H1 (cell line): ENCODE data around the gene PLEKHG5. TPM values are rescaled to one million over a fixed set of nuclear protein-coding genes. Genes with fewer than 3 reads are reported as not detected.

Source experiments
- ASH2L ChIP-seq: fragments of 200-600, 300-600 bp; sonication (generic); IDR thresholded peaks from one replicate; pipeline ENCODE4 v1.7.1; 2017; ENCODE audit warnings: low read length
- BCL11A ChIP-seq, 2 experiments: IDR thresholded peaks; one replicate each; pipeline ENCODE4 v1.6.1; 2011; ENCODE audit warnings: low read depth in 2 of 2, low read length in 2 of 2, mild to moderate bottlenecking in 2 of 2
- CHD1 ChIP-seq: IDR thresholded peaks from 2 replicates; pipeline ENCODE4 v1.6.1; 2012; ENCODE audit warnings: low read depth, low read length, improper control_type of control experiment
- CTBP2 ChIP-seq: IDR thresholded peaks from 2 replicates; pipeline ENCODE4 v1.7.0; 2011; ENCODE audit warnings: borderline replicate concordance, mild to moderate bottlenecking, moderate library complexity, mixed read lengths, low read length; ENCODE audit not compliant: insufficient read depth, insufficient read length
- EP300 ChIP-seq, 2 experiments: IDR thresholded peaks; 1 replicate in 1 of 2; 2 replicates in 1 of 2; pipeline ENCODE4 v1.6.1; 2011 to 2012; ENCODE audit warnings: low read depth in 2 of 2, low read length in 2 of 2, mild to moderate bottlenecking in 2 of 2, borderline replicate concordance in 1 of 2, inconsistent platforms in 1 of 2, moderate library complexity in 1 of 2
- FOSL1 ChIP-seq: IDR thresholded peaks from 2 replicates; pipeline ENCODE4 v1.6.1; 2011; ENCODE audit warnings: mild to moderate bottlenecking, low read depth, low read length, moderate library complexity; ENCODE audit not compliant: insufficient read depth
- JUN ChIP-seq: IDR thresholded peaks from 2 replicates; pipeline ENCODE4 v1.6.1; 2011; ENCODE audit warnings: low read depth, mild to moderate bottlenecking, improper control_type of control experiment, low read length
- KDM4A ChIP-seq: IDR thresholded peaks from one replicate; pipeline ENCODE4 v1.7.1; 2012; ENCODE audit warnings: low read depth, mild to moderate bottlenecking, moderate library complexity, low read length, inconsistent platforms; ENCODE audit not compliant: severe bottlenecking
- MAFK ChIP-seq: IDR thresholded peaks from 2 replicates; pipeline ENCODE4 v1.6.1; 2012; ENCODE audit warnings: low read depth, mild to moderate bottlenecking, improper control_type of control experiment, low read length
- NANOG ChIP-seq: IDR thresholded peaks from 2 replicates; pipeline ENCODE4 v1.6.1; 2011; ENCODE audit warnings: low read length, low read depth, mild to moderate bottlenecking, inconsistent platforms; ENCODE audit not compliant: insufficient read depth, poor library complexity, severe bottlenecking
- RNF2 ChIP-seq: fragments of 200-900, 300-1000 bp; sonication (generic); IDR thresholded peaks from 2 replicates; pipeline ENCODE4 v1.7.1; 2016; ENCODE audit warnings: borderline replicate concordance, low read depth, mild to moderate bottlenecking, antibody characterized with exemption, low read length; ENCODE audit not compliant: poor library complexity, severe bottlenecking; ENCODE audit errors: missing control alignments
- RXRA ChIP-seq: IDR thresholded peaks from 2 replicates; pipeline ENCODE4 v1.6.1; 2011; ENCODE audit warnings: low read depth, mild to moderate bottlenecking, low read length, moderate library complexity; ENCODE audit not compliant: insufficient read depth
- SRF ChIP-seq: IDR thresholded peaks from 2 replicates; pipeline ENCODE4 v1.6.1; 2011; ENCODE audit warnings: mild to moderate bottlenecking, low read depth, low read length, moderate library complexity
- TAF7 ChIP-seq: optimal IDR thresholded peaks from 2 replicates; pipeline ENCODE3; 2011; ENCODE audit warnings: low read depth, mild to moderate bottlenecking, inconsistent platforms, low read length, moderate library complexity, borderline replicate concordance
- YY1 ChIP-seq: IDR thresholded peaks from 2 replicates; pipeline ENCODE4 v1.6.1; 2011; ENCODE audit warnings: low read depth, mild to moderate bottlenecking, low read length
- polyA plus RNA-seq, 7 experiments: library from polyadenylated mRNA; depleted of rRNA in 3 of 7; stranded (reverse) in 5 of 7; unstranded in 2 of 7; fragments of >200 nt in 5 of 7; fragments of 200-250 nt in 2 of 7; gene quantifications; 1 replicate in 5 of 7; 2 replicates in 1 of 7; 4 replicates in 1 of 7; pipeline versions ENCODE4 v1.2.1 to v1.2.3, GENCODE V29; 2011 to 2013; ENCODE audit warnings: missing spikeins in 2 of 7, mixed read lengths in 2 of 7
- total RNA-seq: library from RNA; stranded (reverse); fragmentation: NEBNext Ultra II Directional; extraction: Animal tissue kit (Norgen Biotek cat#: 25700); gene quantifications from 2 replicates; pipeline ENCODE4 v1.2.1, GENCODE V29; 2021
- TF ChIP-seq, protein P1 (sequence below), 3 experiments: IDR thresholded peaks; 1 replicate in 2 of 3; 2 replicates in 1 of 3; pipeline versions ENCODE4 v1.5.1 to v1.6.1; 2011; ENCODE audit warnings: low read length in 3 of 3, mild to moderate bottlenecking in 3 of 3, inconsistent platforms in 2 of 3, low read depth in 1 of 3, moderate library complexity in 1 of 3; ENCODE audit not compliant: insufficient read depth in 1 of 3; ENCODE audit errors: control extremely low read depth in 1 of 3
- TF ChIP-seq, protein P2 (sequence below): IDR thresholded peaks from 2 replicates; pipeline ENCODE4 v1.6.1; 2012; ENCODE audit warnings: inconsistent platforms
- TF ChIP-seq, protein P3 (sequence below): IDR thresholded peaks from 2 replicates; pipeline ENCODE4 v1.6.1; 2012; ENCODE audit warnings: inconsistent platforms

Gene PLEKHG5
- total and polyA plus RNA-seq, 2 of the 8 experiments (the other 6 are each of a cell fraction or from before 2014, with no cell fraction given): 10.4 to 13.8 TPM

DNA sequence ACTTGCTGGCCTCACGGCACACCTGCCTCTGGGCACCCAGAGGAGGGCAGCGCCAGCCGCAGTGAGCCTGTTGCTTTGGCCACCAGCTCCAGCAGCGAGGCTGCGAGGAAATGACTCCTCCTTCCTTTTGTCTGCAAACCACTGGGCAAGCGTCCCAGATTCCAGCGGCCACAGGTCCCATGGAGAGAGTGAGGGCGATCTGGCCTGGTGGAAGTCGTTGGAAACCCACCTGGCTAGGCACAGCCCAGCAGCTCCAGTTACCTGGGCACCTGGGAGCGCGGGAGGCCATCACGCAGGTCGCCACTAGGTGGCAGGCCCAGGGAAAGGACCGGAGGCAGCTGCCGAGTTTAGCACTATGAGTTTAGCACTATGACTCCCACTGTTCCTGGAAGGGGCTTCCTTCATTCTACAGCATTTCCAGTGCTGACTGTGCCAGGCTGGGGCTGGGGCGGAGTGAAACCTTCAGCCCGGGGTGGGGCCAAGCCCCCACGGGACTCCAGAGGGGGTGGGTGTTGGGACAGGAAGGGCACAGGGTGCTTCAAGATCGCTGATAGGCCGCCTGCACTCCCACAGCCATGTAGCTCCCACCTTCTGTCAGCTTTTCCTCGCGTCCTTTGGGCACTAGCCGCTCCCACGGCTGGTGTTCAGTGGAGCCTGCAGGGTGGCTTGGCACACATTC lies 68.0 kb downstream of the PLEKHG5 start (continued):
- TF ChIP-seq, protein P1, sequence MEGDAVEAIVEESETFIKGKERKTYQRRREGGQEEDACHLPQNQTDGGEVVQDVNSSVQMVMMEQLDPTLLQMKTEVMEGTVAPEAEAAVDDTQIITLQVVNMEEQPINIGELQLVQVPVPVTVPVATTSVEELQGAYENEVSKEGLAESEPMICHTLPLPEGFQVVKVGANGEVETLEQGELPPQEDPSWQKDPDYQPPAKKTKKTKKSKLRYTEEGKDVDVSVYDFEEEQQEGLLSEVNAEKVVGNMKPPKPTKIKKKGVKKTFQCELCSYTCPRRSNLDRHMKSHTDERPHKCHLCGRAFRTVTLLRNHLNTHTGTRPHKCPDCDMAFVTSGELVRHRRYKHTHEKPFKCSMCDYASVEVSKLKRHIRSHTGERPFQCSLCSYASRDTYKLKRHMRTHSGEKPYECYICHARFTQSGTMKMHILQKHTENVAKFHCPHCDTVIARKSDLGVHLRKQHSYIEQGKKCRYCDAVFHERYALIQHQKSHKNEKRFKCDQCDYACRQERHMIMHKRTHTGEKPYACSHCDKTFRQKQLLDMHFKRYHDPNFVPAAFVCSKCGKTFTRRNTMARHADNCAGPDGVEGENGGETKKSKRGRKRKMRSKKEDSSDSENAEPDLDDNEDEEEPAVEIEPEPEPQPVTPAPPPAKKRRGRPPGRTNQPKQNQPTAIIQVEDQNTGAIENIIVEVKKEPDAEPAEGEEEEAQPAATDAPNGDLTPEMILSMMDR (IDR thresholded peaks at IDR 0.05; ENCODE audit: control extremely low read depth in 1 of 3, insufficient read depth in 1 of 3, low read depth in 1 of 3, low read length in 3 of 3): peak in 2 of 3 experiments; percentile 95 to 96; a peak in 3 of 4 replicates
- TF ChIP-seq BCL11A (IDR thresholded peaks at IDR 0.05; ENCODE audit: low read depth in 2 of 2, low read length in 2 of 2): no peak
- no peak for TF ChIP-seq RXRA
- TF ChIP-seq KDM4A: no peak
- TF ChIP-seq ASH2L: no peak
- no peak for TF ChIP-seq RNF2
- no peak for TF ChIP-seq EP300 (IDR thresholded peaks at IDR 0.05; ENCODE audit: borderline replicate concordance in 1 of 2, low read depth in 2 of 2, low read length in 2 of 2)
- no peak for TF ChIP-seq CTBP2
- no peak for TF ChIP-seq TAF7
- TF ChIP-seq, protein P2, sequence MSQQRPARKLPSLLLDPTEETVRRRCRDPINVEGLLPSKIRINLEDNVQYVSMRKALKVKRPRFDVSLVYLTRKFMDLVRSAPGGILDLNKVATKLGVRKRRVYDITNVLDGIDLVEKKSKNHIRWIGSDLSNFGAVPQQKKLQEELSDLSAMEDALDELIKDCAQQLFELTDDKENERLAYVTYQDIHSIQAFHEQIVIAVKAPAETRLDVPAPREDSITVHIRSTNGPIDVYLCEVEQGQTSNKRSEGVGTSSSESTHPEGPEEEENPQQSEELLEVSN: 0 out of 2 replicates have a peak, but pooled peaks have one; percentile 22
- no peak for TF ChIP-seq JUN
- TF ChIP-seq SRF: no peak
- TF ChIP-seq CHD1: no peak
- TF ChIP-seq FOSL1: no peak
- TF ChIP-seq, protein P3, sequence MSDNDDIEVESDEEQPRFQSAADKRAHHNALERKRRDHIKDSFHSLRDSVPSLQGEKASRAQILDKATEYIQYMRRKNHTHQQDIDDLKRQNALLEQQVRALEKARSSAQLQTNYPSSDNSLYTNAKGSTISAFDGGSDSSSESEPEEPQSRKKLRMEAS: peak; percentile 47; the same call in 1 of the 2 replicates
- peak; percentile 30 for TF ChIP-seq NANOG
- peak; percentile 67; the same call in 1 of the 2 replicates for TF ChIP-seq YY1
- no peak for TF ChIP-seq MAFK
